ENCODE results near the gene UTP25. TPM values are rescaled to one million over a fixed set of nuclear protein-coding genes. Genes with fewer than 3 reads are reported as not detected.
"Not testable (repeated sequence)": the region's sequence is repeated elsewhere in the genome, so short reads cannot be mapped to it uniquely, and the experiment has no call there.

The UTP25 gene
- total and polyA plus RNA-seq, 2 donors (not counting 3 experiments of a cell fraction or from before 2014, with no cell fraction given) = 6.6 to 11.7 TPM

DNA sequence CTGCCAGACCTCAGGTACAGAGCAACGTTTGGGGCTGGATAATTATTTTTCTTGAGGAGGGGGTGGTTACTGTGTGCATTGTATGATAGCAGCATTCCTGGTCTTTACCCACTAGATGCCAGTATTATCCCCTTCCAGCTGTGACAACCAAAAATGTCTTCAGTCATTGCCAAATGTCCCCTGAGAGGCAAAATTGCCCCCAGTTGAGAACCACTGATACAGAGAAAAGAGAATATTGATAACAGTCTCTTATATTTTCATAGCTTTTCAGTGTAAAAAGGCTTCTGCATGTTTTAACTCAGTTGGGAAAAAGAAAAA, 58.4 kb downstream of the UTP25 start:
- peak; percentile 21 for DNase-seq (ENCODE audit: low read depth, low spot score)
- CTCF ChIA-PET = interaction anchor here (1.0 to 1.6 kb wide), 4 partner anchors 10 to 103 kb away, joined by 3 to 6 read pairs (median 4); no protein-coding TSS in a partner anchor
- FAIRE-seq = no peak
- no peak overlapping the region for H2AFZ ChIP-seq (ENCODE audit: low read depth, low read length)
- H3K4me1 ChIP-seq (ENCODE audit: control insufficient read depth, extremely low read depth, insufficient read depth, low read length) = peaks cover 27% of the 10 kb centered on the region
- no TSS peak for BruUV-seq (replicated peaks)
- no peak overlapping the region for H3K27ac ChIP-seq (ENCODE audit: insufficient read depth, low read depth, low read length)
- dilution Hi-C loops (cut with MboI; ENCODE audit: extremely low pct_ligation_motif_present, low sequenced_read_pairs) = no loop called here
- no peaks in the 10 kb centered on the region for H3K79me2 ChIP-seq (ENCODE audit: control insufficient read depth, insufficient read depth, low read length)
- H3K4me2 ChIP-seq (ENCODE audit: insufficient read depth, low read length) = no peak overlapping the region
- no peak for TF ChIP-seq FOS (IDR thresholded peaks at IDR 0.05; ENCODE audit: borderline replicate concordance, insufficient read depth, low read length)
- TF ChIP-seq, protein P1, sequence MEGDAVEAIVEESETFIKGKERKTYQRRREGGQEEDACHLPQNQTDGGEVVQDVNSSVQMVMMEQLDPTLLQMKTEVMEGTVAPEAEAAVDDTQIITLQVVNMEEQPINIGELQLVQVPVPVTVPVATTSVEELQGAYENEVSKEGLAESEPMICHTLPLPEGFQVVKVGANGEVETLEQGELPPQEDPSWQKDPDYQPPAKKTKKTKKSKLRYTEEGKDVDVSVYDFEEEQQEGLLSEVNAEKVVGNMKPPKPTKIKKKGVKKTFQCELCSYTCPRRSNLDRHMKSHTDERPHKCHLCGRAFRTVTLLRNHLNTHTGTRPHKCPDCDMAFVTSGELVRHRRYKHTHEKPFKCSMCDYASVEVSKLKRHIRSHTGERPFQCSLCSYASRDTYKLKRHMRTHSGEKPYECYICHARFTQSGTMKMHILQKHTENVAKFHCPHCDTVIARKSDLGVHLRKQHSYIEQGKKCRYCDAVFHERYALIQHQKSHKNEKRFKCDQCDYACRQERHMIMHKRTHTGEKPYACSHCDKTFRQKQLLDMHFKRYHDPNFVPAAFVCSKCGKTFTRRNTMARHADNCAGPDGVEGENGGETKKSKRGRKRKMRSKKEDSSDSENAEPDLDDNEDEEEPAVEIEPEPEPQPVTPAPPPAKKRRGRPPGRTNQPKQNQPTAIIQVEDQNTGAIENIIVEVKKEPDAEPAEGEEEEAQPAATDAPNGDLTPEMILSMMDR (IDR thresholded peaks at IDR 0.05; ENCODE audit: extremely low read depth in 1 of 2, insufficient read depth in 1 of 2, low read depth in 1 of 2, low read length in 2 of 2) = peak in 1 of 2 donors; percentile 9
- intact Hi-C loops (cut with micrococcal nuclease) = no loop called here
- POLR2A ChIA-PET = no interaction called here
- no peak overlapping the region for H3K9ac ChIP-seq (replicated peaks; ENCODE audit: extremely low read depth, insufficient read depth, low read length)
- no peak overlapping the region for H3K4me3 ChIP-seq (replicated peaks in 1 of 3; ENCODE audit: insufficient read depth in 1 of 3, low read depth in 1 of 3, low read length in 3 of 3)
- no peaks in the 10 kb centered on the region for H3K9me1 ChIP-seq (replicated peaks; ENCODE audit: control insufficient read depth, extremely low read depth, insufficient read depth, low read length)
- no peaks in the 10 kb centered on the region for H3K36me3 ChIP-seq (ENCODE audit: control insufficient read depth in 2 of 2, extremely low read depth in 1 of 2, insufficient read depth in 2 of 2, low read length in 2 of 2)
- H3K9me3 ChIP-seq (replicated peaks; ENCODE audit: control insufficient read depth, insufficient read depth, low read length) = no peaks in the 10 kb centered on the region
- H4K20me1 ChIP-seq (replicated peaks; ENCODE audit: control insufficient read depth, extremely low read depth, insufficient read depth, low read length) = no peaks in the 10 kb centered on the region
- peaks cover 0 to 1% of the 10 kb centered on the region in 2 experiments for H3K27me3 ChIP-seq (ENCODE audit: control insufficient read depth in 2 of 2, insufficient read depth in 2 of 2, low read length in 2 of 2)

DNA sequence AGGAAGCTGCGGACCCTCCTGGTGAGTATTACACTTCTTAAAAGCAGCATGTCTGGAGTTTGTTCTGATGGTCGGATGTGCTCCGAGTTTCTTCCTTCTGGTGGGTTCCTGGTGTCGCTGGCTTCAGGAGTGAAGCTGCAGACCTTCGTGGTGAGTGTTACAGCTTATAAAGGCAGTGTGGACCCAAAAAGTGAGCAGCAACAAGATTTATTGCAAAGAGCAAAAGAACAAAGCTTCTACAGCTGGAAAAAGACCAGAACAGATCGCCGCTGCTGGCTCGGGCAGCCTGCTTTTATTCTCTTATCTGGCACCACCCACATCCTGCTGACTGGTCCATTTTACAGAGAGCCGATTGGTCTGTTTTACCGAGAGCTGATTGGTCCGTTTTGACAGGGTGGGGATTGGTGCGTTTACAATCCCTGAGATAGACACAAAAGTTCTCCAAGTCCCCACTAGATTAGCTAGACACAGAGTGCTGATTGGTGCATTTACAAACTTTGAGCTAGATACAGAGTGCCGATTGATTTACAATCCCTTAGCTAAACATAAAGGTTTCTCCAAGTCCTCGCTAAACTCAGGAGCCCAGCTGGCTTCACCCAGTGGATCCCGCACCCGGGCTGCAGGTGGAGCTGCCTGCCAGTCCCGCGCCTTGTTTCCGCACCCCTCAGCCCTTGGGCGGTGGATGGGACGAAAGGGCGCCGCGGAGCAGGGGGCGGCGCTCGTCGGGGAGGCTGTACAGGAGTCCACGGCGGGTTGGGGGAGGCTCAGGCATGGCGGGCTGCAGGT, 60.7 kb downstream of the UTP25 start:
- H3K4me3 ChIP-seq (replicated peaks in 1 of 3; ENCODE audit: insufficient read depth in 1 of 3, low read depth in 1 of 3, low read length in 3 of 3); POLR2A ChIA-PET; H3K4me2 ChIP-seq (ENCODE audit: insufficient read depth, low read length); H3K27me3 ChIP-seq (ENCODE audit: control insufficient read depth in 2 of 2, insufficient read depth in 2 of 2, low read length in 2 of 2); dilution Hi-C loops (cut with MboI; ENCODE audit: extremely low pct_ligation_motif_present, low sequenced_read_pairs); H3K27ac ChIP-seq (ENCODE audit: insufficient read depth, low read depth, low read length); H2AFZ ChIP-seq (ENCODE audit: low read depth, low read length); BruUV-seq (replicated peaks); intact Hi-C loops (cut with micrococcal nuclease); FAIRE-seq; H3K9me3 ChIP-seq (replicated peaks; ENCODE audit: control insufficient read depth, insufficient read depth, low read length); H3K36me3 ChIP-seq (ENCODE audit: control insufficient read depth in 2 of 2, extremely low read depth in 1 of 2, insufficient read depth in 2 of 2, low read length in 2 of 2); H3K9ac ChIP-seq (replicated peaks; ENCODE audit: extremely low read depth, insufficient read depth, low read length); CTCF ChIA-PET; H3K79me2 ChIP-seq (ENCODE audit: control insufficient read depth, insufficient read depth, low read length); H4K20me1 ChIP-seq (replicated peaks; ENCODE audit: control insufficient read depth, extremely low read depth, insufficient read depth, low read length); H3K9me1 ChIP-seq (replicated peaks; ENCODE audit: control insufficient read depth, extremely low read depth, insufficient read depth, low read length): not testable (repeated sequence)
- DNase-seq (ENCODE audit: low read depth, low spot score) = peak; percentile 0
- H3K4me1 ChIP-seq (ENCODE audit: control insufficient read depth, extremely low read depth, insufficient read depth, low read length) = peaks cover 20% of the 10 kb centered on the region

Measured in endothelial cell of umbilical vein (primary cell).